ENCODE measurements around the gene LCN15. TPM values are rescaled to one million over a fixed set of nuclear protein-coding genes. Genes with fewer than 3 reads are reported as not detected.

Gene LCN15
- total and polyA plus RNA-seq, 4 donors, result not detected

- H3K27ac ChIP-seq (ENCODE audit: low read depth in 1 of 2, low read length in 2 of 2), result peak overlapping the region; percentile 31 to 46
- peak overlapping the region in 2 of 3 donors; percentile 38 to 67 for H3K4me3 ChIP-seq (ENCODE audit: low read depth in 1 of 3, low read length in 3 of 3)
- peaks cover 4 to 17% (median 13%) of the 10 kb centered on the region in 4 donors for H3K4me1 ChIP-seq (ENCODE audit: control insufficient read depth in 4 of 4, insufficient read depth in 4 of 4, low read length in 3 of 4)
- no peak overlapping the region for H3K9ac ChIP-seq (ENCODE audit: low read depth in 1 of 2, low read length in 2 of 2)
- no peaks in the 10 kb centered on the region for H3K9me3 ChIP-seq (ENCODE audit: control insufficient read depth in 4 of 4, low read length in 3 of 4)
- no peak for DNase-seq (ENCODE audit: low spot score)
- no peak for TF ChIP-seq REST (IDR thresholded peaks at IDR 0.05)
- no peak for TF ChIP-seq CTCF (IDR thresholded peaks at IDR 0.05; ENCODE audit: low read depth, low read length, missing input control)
- no peak for TF ChIP-seq MAX (IDR thresholded peaks at IDR 0.05)
- TF ChIP-seq ATF3 (IDR thresholded peaks at IDR 0.05), result no peak
- TF ChIP-seq TAF1 (conservative IDR thresholded peaks at IDR 0.05), result no peak
- no peak for TF ChIP-seq GABPA (IDR thresholded peaks at IDR 0.05 in 1 of 2, conservative IDR thresholded peaks at IDR 0.05 in 1 of 2)
- WGBS, result 10% methylated on average over 56 of the region's 56 CpGs
- H3K27me3 ChIP-seq (ENCODE audit: control insufficient read depth in 4 of 4, insufficient read depth in 4 of 4, low read length in 3 of 4), result no peaks in the 10 kb centered on the region
- no peaks in the 10 kb centered on the region for H3K36me3 ChIP-seq (ENCODE audit: control insufficient read depth in 4 of 4, insufficient read depth in 3 of 4, low read depth in 1 of 4, low read length in 3 of 4)
These were observed 51.4 kb downstream of the LCN15 start for GRCh38 chr9:136712690-136713544.

DNA sequence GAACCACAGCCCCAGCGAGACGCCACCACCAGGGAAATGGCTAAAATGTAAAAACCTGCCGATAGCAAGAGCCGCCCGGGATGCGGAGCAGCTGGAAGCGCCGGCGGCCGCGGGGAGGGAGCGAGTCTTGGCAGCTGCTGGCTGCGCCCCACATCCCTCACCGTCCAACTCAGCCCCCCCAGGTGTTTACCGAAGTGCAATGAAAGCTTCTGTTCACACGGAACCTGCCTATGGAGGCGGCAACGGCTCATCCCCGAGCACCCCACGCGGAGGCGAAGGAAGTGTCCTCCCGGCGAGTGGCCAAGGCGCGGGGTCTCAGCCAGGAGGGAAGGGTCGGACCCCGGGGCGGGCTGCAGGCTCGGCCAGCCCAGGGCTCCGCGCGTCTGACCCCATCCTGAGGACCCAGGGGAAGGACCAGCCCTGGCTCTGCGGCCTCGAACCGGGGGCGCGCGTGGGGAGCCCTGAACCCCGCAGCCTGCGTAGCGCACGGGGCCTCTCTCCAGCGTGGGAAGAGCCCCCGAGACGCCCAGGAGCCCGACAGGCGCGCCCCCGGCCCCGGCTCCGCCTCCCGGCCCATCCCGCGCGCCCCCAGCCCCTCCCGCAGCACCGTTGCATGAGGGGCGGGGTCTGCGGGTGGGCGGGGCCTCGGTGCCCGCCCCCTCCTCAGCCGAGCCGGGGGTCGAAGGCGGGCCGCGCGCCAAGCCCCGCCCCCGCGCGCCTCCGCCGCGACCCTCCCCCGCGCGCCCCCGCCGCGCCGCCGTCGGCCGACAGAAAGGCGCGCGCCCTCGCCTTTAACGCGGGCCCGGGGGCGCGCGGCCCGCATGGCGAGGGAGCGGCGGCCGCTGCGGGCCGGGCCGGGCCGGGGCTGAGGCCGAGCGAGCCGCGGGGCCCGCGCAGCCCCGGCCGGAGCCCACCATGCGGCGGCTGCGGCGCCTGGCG lies 52.3 kb downstream of the LCN15 start, which contains the start of gene DIPK1B:
TSS of gene DIPK1B (plus strand) at position 822 of the 939 bp plus-strand sequence. CDS start at position 916, 94 bp downstream.
- WGBS, result 8% methylated on average over 119 of the region's 119 CpGs
- Histone ChIP-seq H3K9me3 (ENCODE audit: control insufficient read depth in 4 of 4, low read length in 3 of 4) (no peaks in the 10 kb centered on the region), H3K9ac (ENCODE audit: low read depth in 1 of 2, low read length in 2 of 2) (no peak within 1 kb of the TSS), H3K27me3 (ENCODE audit: control insufficient read depth in 4 of 4, insufficient read depth in 4 of 4, low read length in 3 of 4) (no peaks in the 10 kb centered on the region), H3K36me3 (ENCODE audit: control insufficient read depth in 4 of 4, insufficient read depth in 3 of 4, low read depth in 1 of 4, low read length in 3 of 4) (no peaks in the 10 kb centered on the region), H3K27ac (ENCODE audit: low read depth in 1 of 2, low read length in 2 of 2) (peak within 1 kb of the TSS; percentile 31 to 46), H3K4me1 (ENCODE audit: control insufficient read depth in 4 of 4, insufficient read depth in 4 of 4, low read length in 3 of 4) (peaks cover 4 to 17% (median 13%) of the 10 kb centered on the region in 4 donors), H3K4me3 (ENCODE audit: low read depth in 1 of 3, low read length in 3 of 3) (peak within 1 kb of the TSS in 2 of 3 donors; percentile 38 to 67)
- TF ChIP-seq, protein P1, sequence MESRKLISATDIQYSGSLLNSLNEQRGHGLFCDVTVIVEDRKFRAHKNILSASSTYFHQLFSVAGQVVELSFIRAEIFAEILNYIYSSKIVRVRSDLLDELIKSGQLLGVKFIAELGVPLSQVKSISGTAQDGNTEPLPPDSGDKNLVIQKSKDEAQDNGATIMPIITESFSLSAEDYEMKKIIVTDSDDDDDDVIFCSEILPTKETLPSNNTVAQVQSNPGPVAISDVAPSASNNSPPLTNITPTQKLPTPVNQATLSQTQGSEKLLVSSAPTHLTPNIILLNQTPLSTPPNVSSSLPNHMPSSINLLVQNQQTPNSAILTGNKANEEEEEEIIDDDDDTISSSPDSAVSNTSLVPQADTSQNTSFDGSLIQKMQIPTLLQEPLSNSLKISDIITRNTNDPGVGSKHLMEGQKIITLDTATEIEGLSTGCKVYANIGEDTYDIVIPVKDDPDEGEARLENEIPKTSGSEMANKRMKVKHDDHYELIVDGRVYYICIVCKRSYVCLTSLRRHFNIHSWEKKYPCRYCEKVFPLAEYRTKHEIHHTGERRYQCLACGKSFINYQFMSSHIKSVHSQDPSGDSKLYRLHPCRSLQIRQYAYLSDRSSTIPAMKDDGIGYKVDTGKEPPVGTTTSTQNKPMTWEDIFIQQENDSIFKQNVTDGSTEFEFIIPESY (IDR thresholded peaks at IDR 0.05), result no peak
- no peak for TF ChIP-seq RXRA (IDR thresholded peaks at IDR 0.05)
- no peak for TF ChIP-seq REST (IDR thresholded peaks at IDR 0.05)
- TF ChIP-seq MAX (IDR thresholded peaks at IDR 0.05), result no peak
- TF ChIP-seq ATF3 (IDR thresholded peaks at IDR 0.05), result no peak
- TF ChIP-seq YY1 (IDR thresholded peaks at IDR 0.05), result no peak
- no peak for TF ChIP-seq SP1 (IDR thresholded peaks at IDR 0.05)
- no peak for TF ChIP-seq TAF1 (conservative IDR thresholded peaks at IDR 0.05)
- TF ChIP-seq JUND (IDR thresholded peaks at IDR 0.05), result no peak
- DNase-seq (ENCODE audit: low spot score), result no peak

Measured in liver (tissue), 9 donors.